Measurements from ENCODE around the gene SULT1B1.

SULT1B1 gene

DNA sequence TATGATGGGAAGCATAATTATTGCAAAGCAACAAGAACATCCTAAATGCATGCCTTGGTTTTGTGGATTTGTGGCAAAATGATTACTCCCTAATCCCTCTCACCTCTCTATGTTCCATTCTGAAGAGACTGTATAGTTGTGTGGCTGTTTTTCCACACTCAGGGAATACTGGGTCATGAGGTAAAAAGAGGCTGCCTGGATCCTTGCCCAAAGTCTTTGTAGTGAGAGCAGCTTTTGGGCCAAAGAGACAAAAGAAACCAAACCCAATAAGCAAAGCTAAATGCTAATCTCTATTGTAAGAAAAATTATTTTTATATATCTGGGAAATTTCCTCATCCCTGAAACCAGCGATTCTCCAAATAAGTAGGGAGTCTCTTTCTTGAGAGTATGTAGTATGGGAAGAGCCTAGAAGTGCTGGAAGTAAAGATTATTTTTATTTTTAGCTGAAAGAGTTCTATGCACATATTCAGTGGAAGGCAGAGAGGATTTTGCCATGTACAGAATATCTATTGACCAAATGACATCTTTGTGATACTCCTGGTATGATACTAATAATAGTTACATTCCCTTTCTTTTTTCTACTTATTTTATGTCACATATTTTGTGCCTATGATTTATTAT is 24.9 kb upstream of the SULT1B1 start:
- no peak for DNase-seq (ENCODE audit: low read depth)
- TF ChIP-seq, protein P1, sequence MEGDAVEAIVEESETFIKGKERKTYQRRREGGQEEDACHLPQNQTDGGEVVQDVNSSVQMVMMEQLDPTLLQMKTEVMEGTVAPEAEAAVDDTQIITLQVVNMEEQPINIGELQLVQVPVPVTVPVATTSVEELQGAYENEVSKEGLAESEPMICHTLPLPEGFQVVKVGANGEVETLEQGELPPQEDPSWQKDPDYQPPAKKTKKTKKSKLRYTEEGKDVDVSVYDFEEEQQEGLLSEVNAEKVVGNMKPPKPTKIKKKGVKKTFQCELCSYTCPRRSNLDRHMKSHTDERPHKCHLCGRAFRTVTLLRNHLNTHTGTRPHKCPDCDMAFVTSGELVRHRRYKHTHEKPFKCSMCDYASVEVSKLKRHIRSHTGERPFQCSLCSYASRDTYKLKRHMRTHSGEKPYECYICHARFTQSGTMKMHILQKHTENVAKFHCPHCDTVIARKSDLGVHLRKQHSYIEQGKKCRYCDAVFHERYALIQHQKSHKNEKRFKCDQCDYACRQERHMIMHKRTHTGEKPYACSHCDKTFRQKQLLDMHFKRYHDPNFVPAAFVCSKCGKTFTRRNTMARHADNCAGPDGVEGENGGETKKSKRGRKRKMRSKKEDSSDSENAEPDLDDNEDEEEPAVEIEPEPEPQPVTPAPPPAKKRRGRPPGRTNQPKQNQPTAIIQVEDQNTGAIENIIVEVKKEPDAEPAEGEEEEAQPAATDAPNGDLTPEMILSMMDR (IDR thresholded peaks at IDR 0.05; ENCODE audit: control insufficient read depth, insufficient read depth, low read depth, low read length, missing control alignments), result no peak
- no peak overlapping the region for H3K4me3 ChIP-seq (ENCODE audit: control insufficient read depth, low read depth, low read length)

DNA sequence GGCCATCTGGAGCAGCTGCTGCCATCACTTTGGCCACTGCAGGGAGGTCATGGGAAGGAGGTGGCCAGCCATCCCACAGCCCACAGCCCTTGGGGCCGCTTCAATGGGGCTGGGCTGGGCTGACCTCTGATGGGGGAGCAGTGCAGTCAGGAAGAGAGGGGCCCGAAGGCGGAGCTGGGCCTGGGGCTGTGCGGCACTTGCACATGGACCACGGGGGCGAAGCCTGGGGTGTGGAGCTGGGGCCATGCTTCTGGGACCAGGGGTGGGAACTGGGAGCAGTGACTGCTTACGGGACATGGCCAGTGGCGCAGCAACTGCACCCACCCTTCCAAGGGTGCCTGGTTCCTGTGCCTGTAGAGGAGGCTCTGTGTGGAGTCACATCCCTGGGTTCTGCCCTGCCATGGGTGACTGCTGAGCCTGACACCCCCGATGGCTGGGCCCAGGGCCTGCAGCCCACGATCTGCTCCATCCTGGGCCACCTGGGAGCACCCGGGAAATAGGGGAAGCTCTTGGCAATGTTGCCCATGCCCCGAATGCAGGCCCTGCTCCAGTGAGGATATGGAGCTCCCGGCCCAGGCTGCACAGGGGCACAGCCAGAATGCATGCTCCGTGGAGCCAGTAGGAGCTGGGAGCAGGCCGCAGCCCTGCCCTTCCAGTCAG is 22.4 kb upstream of the SULT1B1 start:
- no peak overlapping the region for H3K4me3 ChIP-seq (ENCODE audit: control insufficient read depth, low read depth, low read length)
- TF ChIP-seq, protein P1 (IDR thresholded peaks at IDR 0.05; ENCODE audit: control insufficient read depth, insufficient read depth, low read depth, low read length, missing control alignments), result no peak
- no peak for DNase-seq (ENCODE audit: low read depth)

DNA sequence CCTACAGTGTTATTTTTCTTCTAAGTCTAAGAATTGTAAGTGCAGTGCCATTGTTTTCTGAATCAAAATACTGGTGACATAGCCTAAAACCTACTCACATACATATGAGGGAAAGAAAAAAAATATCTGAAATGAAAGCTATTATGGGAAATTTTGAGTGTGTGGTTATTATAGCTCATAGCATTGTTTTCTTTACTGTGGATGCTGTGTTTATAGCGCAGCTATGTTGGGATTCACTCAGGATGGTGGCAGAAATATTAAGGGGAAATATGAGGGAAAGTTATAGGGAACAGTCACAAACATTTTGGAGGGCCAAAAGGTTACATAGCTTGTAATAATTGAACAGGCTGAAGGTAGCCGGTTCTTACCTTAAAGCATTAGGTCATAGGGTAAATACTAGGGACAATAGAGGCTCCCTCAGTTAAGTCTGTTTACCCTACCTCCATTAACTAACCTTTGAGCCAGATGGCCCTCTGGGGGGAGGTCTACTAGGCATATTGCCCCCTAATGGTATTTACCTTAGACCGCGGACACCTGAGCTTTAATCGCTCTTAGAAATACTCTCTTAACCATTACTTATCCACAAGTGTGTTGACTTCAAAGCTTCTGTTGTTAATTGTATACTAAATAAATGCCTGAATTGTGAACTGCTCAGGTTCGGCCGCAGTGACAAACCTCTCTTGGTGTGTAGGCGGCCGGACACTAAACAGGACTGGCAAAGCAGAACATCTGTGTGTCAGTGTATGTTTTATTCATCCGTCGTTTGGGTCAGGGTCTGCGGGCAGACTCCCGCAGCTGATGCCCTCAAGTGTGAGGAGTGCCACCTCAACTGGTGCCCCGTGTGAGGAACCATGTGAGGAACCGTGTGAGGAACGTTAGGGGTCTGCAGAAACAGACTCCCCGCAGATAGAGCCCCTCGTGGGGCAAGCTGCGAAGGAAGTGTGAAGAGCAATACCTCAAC is 21.3 kb upstream of the SULT1B1 start:
- H3K4me3 ChIP-seq (ENCODE audit: control insufficient read depth, low read depth, low read length), result no peak overlapping the region
- TF ChIP-seq, protein P1 (IDR thresholded peaks at IDR 0.05; ENCODE audit: control insufficient read depth, insufficient read depth, low read depth, low read length, missing control alignments), result no peak
- no peak for DNase-seq (ENCODE audit: low read depth)

DNA sequence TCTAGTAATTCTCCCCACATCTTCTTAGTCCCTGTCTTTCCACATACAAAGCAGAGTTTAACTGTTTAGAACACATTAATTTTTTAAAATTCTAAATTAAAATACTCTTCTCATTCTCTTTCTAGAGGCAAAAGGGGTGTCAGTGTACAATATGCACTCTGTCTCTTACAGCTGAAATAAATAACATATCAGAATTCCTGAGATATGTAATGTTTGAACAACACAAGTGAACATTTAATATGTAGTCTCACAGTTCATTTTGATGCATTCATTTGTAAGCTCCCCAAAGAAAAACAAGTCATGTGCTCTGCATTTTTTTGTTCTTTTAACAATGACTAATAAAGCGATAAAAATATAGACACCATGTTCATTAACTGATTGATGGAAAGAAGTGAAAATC is 19.7 kb upstream of the SULT1B1 start:
- TF ChIP-seq, protein P1 (IDR thresholded peaks at IDR 0.05; ENCODE audit: control insufficient read depth, insufficient read depth, low read depth, low read length, missing control alignments), result no peak
- H3K4me3 ChIP-seq (ENCODE audit: control insufficient read depth, low read depth, low read length), result no peak overlapping the region
- DNase-seq (ENCODE audit: low read depth), result no peak

DNA sequence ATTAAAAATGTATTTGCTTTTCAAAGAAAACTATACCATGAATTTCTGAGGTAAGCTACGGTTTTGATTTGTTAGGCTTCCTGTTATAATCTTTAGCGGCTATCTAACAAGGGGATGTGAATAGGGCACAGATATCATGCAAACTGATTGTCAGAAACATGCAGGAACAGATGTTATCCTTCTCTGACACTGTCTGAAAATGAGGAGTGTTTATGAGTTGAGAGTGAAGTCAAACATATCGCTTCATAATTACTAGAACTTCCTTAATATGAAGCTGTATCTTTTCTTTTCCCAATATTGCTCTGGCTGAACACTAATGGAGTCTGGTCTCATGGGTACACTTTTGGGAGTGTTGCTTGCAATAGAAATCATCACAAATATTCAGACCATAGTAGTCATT is 16.3 kb upstream of the SULT1B1 start:
- DNase-seq (ENCODE audit: low read depth), result no peak
- no peak overlapping the region for H3K4me3 ChIP-seq (ENCODE audit: control insufficient read depth, low read depth, low read length)
- TF ChIP-seq, protein P1 (IDR thresholded peaks at IDR 0.05; ENCODE audit: control insufficient read depth, insufficient read depth, low read depth, low read length, missing control alignments), result no peak

DNA sequence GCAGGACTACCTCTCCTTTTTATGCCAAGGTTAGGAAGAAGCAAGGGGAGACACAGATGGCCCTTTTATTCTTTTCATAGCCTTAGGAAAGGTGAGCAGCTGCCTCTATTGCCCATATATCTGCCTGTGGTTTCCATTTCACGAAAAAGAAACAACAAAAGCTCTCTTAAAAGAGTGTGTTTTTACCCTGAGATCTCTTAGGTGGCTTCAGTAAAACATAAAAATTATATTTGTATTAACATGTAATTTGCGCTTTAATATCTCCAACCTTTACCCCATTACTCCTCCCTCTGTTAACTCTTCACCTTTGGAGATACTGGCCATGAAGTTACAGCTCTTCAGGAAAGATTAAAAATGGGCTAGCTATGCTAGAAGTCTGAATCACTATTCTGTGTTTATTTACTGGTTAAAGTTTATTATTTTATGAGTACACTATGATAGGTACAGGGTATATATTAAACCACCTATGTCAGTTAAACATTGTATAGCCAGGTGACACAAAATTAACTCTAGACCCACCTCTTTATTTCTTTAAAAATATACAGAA is 15.0 kb upstream of the SULT1B1 start:
- DNase-seq (ENCODE audit: low read depth), result no peak
- TF ChIP-seq, protein P1 (IDR thresholded peaks at IDR 0.05; ENCODE audit: control insufficient read depth, insufficient read depth, low read depth, low read length, missing control alignments), result no peak
- H3K4me3 ChIP-seq (ENCODE audit: control insufficient read depth, low read depth, low read length), result no peak overlapping the region
